Activated CD4-positive, alpha-beta memory T cell treated with anti-CD3 and anti-CD28 coated beads for 36 hours (primary cell): ENCODE results near the gene GPC5. TPM values are rescaled to one million over a fixed set of nuclear protein-coding genes. Genes with fewer than 3 reads are reported as not detected.
"Not testable (repeated sequence)": the region's sequence is repeated elsewhere in the genome, so short reads cannot be mapped to it uniquely, and the experiment has no call there.

Source experiments
- CTCF ChIA-PET: fragments of 350-600 bp; sonication (Branson Sonifier 250); formaldehyde crosslinking; loops from one replicate; lab custom pipeline; 2021; ENCODE audit warnings: antibody characterized with exemption, inconsistent platforms; lab: Charles Lee
- POLR2A ChIA-PET: fragments of 350-600 bp; sonication (Branson Sonifier 250); formaldehyde crosslinking; loops from one replicate; lab custom pipeline; 2021; ENCODE audit warnings: antibody characterized with exemption; lab: Charles Lee
- DNase-seq: peaks from one replicate; pipeline ENCODE4 v3.0.0-alpha.2; 2020
- H3K27ac Mint-ChIP-seq: one replicate; pipeline ENCODE4 v1.8.0; 2021; ENCODE audit warnings: mixed read lengths
- H3K27me3 Mint-ChIP-seq: one replicate; pipeline ENCODE4 v1.8.0; 2021; ENCODE audit warnings: mixed read lengths
- H3K36me3 Mint-ChIP-seq: one replicate; pipeline ENCODE4 v1.8.0; 2021; ENCODE audit warnings: mixed read lengths
- H3K4me1 Mint-ChIP-seq: one replicate; pipeline ENCODE4 v1.8.0; 2021; ENCODE audit warnings: low read depth, mixed read lengths
- H3K4me3 Mint-ChIP-seq: one replicate; pipeline ENCODE4 v1.8.0; 2021; ENCODE audit warnings: mild to moderate bottlenecking, mixed read lengths
- H3K9me3 Mint-ChIP-seq: one replicate; pipeline ENCODE4 v1.8.0; 2021; ENCODE audit warnings: mixed read lengths
- intact Hi-C: fragments of 100-400 bp; cut with micrococcal nuclease; formaldehyde crosslinking; loops from one replicate; pipeline ENCODE4 v1.15.1; 2023
- total RNA-seq, 2 experiments: library from RNA; stranded (reverse); gene quantifications; one replicate each; pipeline ENCODE4 v1.2.3, GENCODE V29; 2021

GPC5 gene
- total RNA-seq, 2 experiments from 2014 or later: 0.17 to 0.29 TPM

GRCh38 chr13:92537471-92537870, 1139.0 kb downstream of the GPC5 start:
- H3K4me3 Mint-ChIP-seq: no peak overlapping the region
- no peaks in the 10 kb centered on the region for H3K4me1 Mint-ChIP-seq
- CTCF ChIA-PET: interaction anchor here (0.6 kb wide), 1 partner anchor 505 kb away, joined by 3 read pairs; no protein-coding TSS in a partner anchor
- intact Hi-C loops: no loop called here
- POLR2A ChIA-PET: no interaction called here
- H3K9me3 Mint-ChIP-seq: peaks cover 5% of the 10 kb centered on the region
- H3K27ac Mint-ChIP-seq: no peak overlapping the region
- DNase-seq: no peak
- H3K27me3 Mint-ChIP-seq: no peaks in the 10 kb centered on the region
- no peaks in the 10 kb centered on the region for H3K36me3 Mint-ChIP-seq

GRCh38 chr13:92538164-92538563, 1139.7 kb downstream of the GPC5 start:
- POLR2A ChIA-PET: no interaction called here
- CTCF ChIA-PET: no interaction called here
- H3K36me3 Mint-ChIP-seq: no peaks in the 10 kb centered on the region
- DNase-seq: no peak
- H3K27me3 Mint-ChIP-seq: no peaks in the 10 kb centered on the region
- H3K9me3 Mint-ChIP-seq: peaks cover 5% of the 10 kb centered on the region
- H3K4me1 Mint-ChIP-seq: no peaks in the 10 kb centered on the region
- intact Hi-C loops: no loop called here
- no peak overlapping the region for H3K27ac Mint-ChIP-seq
- no peak overlapping the region for H3K4me3 Mint-ChIP-seq

- H3K27me3 Mint-ChIP-seq, H3K4me1 Mint-ChIP-seq, H3K36me3 Mint-ChIP-seq, CTCF ChIA-PET, H3K27ac Mint-ChIP-seq, POLR2A ChIA-PET, H3K9me3 Mint-ChIP-seq, intact Hi-C loops, DNase-seq, H3K4me3 Mint-ChIP-seq: not testable (repeated sequence)
Measured at GRCh38 chr13:92539148-92539547, 1140.7 kb downstream of the GPC5 start.

- Mint-ChIP-seq H3K4me3 (no peak overlapping the region), H3K36me3 (no peaks in the 10 kb centered on the region), H3K27me3 (no peaks in the 10 kb centered on the region), H3K27ac (no peak overlapping the region), H3K4me1 (no peaks in the 10 kb centered on the region), H3K9me3 (peaks cover 2% of the 10 kb centered on the region)
- ChIA-PET CTCF (no interaction called here), POLR2A (no interaction called here)
- intact Hi-C loops: no loop called here
- DNase-seq: no peak
Measured at GRCh38 chr13:92547266-92547665, 1148.8 kb downstream of the GPC5 start.

- CTCF ChIA-PET: no interaction called here
- no peak for DNase-seq
- POLR2A ChIA-PET: no interaction called here
- Mint-ChIP-seq H3K27ac (no peak overlapping the region), H3K36me3 (no peaks in the 10 kb centered on the region), H3K4me1 (no peaks in the 10 kb centered on the region), H3K4me3 (no peak overlapping the region), H3K9me3 (no peaks in the 10 kb centered on the region), H3K27me3 (no peaks in the 10 kb centered on the region)
- intact Hi-C loops: no loop called here
Measured at GRCh38 chr13:92549276-92549675, 1150.9 kb downstream of the GPC5 start.

- no peak overlapping the region for H3K4me3 Mint-ChIP-seq
- H3K36me3 Mint-ChIP-seq: no peaks in the 10 kb centered on the region
- H3K4me1 Mint-ChIP-seq: no peaks in the 10 kb centered on the region
- no peaks in the 10 kb centered on the region for H3K27me3 Mint-ChIP-seq
- DNase-seq: no peak
- H3K27ac Mint-ChIP-seq: no peak overlapping the region
- intact Hi-C loops: no loop called here
- CTCF ChIA-PET: no interaction called here
- no peaks in the 10 kb centered on the region for H3K9me3 Mint-ChIP-seq
- POLR2A ChIA-PET: no interaction called here
Measured at GRCh38 chr13:92553470-92554114, 1155.2 kb downstream of the GPC5 start.

- intact Hi-C loops: no loop called here
- H3K4me3 Mint-ChIP-seq: no peak overlapping the region
- no peaks in the 10 kb centered on the region for H3K36me3 Mint-ChIP-seq
- POLR2A ChIA-PET: no interaction called here
- H3K27me3 Mint-ChIP-seq: no peaks in the 10 kb centered on the region
- no peaks in the 10 kb centered on the region for H3K9me3 Mint-ChIP-seq
- H3K4me1 Mint-ChIP-seq: no peaks in the 10 kb centered on the region
- no peak overlapping the region for H3K27ac Mint-ChIP-seq
- CTCF ChIA-PET: no interaction called here
- DNase-seq: no peak
Measured at GRCh38 chr13:92560883-92561282, 1162.5 kb downstream of the GPC5 start.

- intact Hi-C loops: no loop called here
Measured at GRCh38 chr13:92564942-92565341, 1166.5 kb downstream of the GPC5 start.

GRCh38 chr13:92566767-92567166, 1168.3 kb downstream of the GPC5 start:
- Mint-ChIP-seq H3K9me3 (no peaks in the 10 kb centered on the region), H3K27me3 (no peaks in the 10 kb centered on the region), H3K27ac (no peak overlapping the region), H3K4me1 (no peaks in the 10 kb centered on the region), H3K4me3 (no peak overlapping the region), H3K36me3 (no peaks in the 10 kb centered on the region)
- DNase-seq: no peak
- intact Hi-C loops: no loop called here
- CTCF ChIA-PET: no interaction called here
- POLR2A ChIA-PET: no interaction called here

More at GRCh38 chr13:92564942-92565341, 1166.5 kb downstream of the GPC5 start:
- CTCF ChIA-PET: no interaction called here
- H3K27me3 Mint-ChIP-seq: no peaks in the 10 kb centered on the region
- H3K4me3 Mint-ChIP-seq: no peak overlapping the region
- POLR2A ChIA-PET: no interaction called here
- no peaks in the 10 kb centered on the region for H3K36me3 Mint-ChIP-seq
- H3K4me1 Mint-ChIP-seq: no peaks in the 10 kb centered on the region
- H3K27ac Mint-ChIP-seq: no peak overlapping the region
- H3K9me3 Mint-ChIP-seq: no peaks in the 10 kb centered on the region
- no peak for DNase-seq

GRCh38 chr13:92572190-92572589, 1173.8 kb downstream of the GPC5 start:
- intact Hi-C loops: no loop called here
- no peak for DNase-seq
- ChIA-PET POLR2A (no interaction called here), CTCF (no interaction called here)
- no peaks in the 10 kb centered on the region for H3K4me1 Mint-ChIP-seq
- no peak overlapping the region for H3K27ac Mint-ChIP-seq
- H3K4me3 Mint-ChIP-seq: no peak overlapping the region
- peaks cover 3% of the 10 kb centered on the region for H3K9me3 Mint-ChIP-seq
- H3K36me3 Mint-ChIP-seq: no peaks in the 10 kb centered on the region
- H3K27me3 Mint-ChIP-seq: no peaks in the 10 kb centered on the region

GRCh38 chr13:92573467-92574057, 1175.1 kb downstream of the GPC5 start:
- Mint-ChIP-seq H3K9me3 (peaks cover 3% of the 10 kb centered on the region), H3K36me3 (no peaks in the 10 kb centered on the region), H3K27me3 (no peaks in the 10 kb centered on the region), H3K27ac (no peak overlapping the region), H3K4me1 (no peaks in the 10 kb centered on the region), H3K4me3 (no peak overlapping the region)
- intact Hi-C loops: no loop called here
- DNase-seq: no peak
- POLR2A ChIA-PET: no interaction called here
- CTCF ChIA-PET: no interaction called here

GRCh38 chr13:92574499-92574898, 1176.1 kb downstream of the GPC5 start:
- Mint-ChIP-seq H3K9me3 (peaks cover 3% of the 10 kb centered on the region), H3K27ac (no peak overlapping the region), H3K4me3 (no peak overlapping the region), H3K36me3 (no peaks in the 10 kb centered on the region), H3K4me1 (no peaks in the 10 kb centered on the region), H3K27me3 (no peaks in the 10 kb centered on the region)
- DNase-seq: no peak
- CTCF ChIA-PET: interaction anchor here (0.7 kb wide), 1 partner anchor 1741 kb away, joined by 3 read pairs; no protein-coding TSS in a partner anchor
- POLR2A ChIA-PET: no interaction called here
- intact Hi-C loops: no loop called here

GRCh38 chr13:92575777-92576176, 1177.4 kb downstream of the GPC5 start:
- Mint-ChIP-seq H3K27me3 (no peaks in the 10 kb centered on the region), H3K27ac (no peak overlapping the region), H3K4me1 (no peaks in the 10 kb centered on the region), H3K4me3 (no peak overlapping the region), H3K9me3 (peaks cover 3% of the 10 kb centered on the region), H3K36me3 (no peaks in the 10 kb centered on the region)
- intact Hi-C loops: no loop called here
- DNase-seq: no peak
- ChIA-PET CTCF (no interaction called here), POLR2A (no interaction called here)
